GM19193 (cell line): ENCODE measurements around the gene FLNB.

Experiments used
- POLR2A ChIP-seq: IDR thresholded peaks from 4 replicates; pipeline ENCODE4 v1.6.1; 2011; ENCODE audit not compliant: insufficient read depth, insufficient read length; ENCODE audit errors: extremely low read depth

The FLNB gene

DNA sequence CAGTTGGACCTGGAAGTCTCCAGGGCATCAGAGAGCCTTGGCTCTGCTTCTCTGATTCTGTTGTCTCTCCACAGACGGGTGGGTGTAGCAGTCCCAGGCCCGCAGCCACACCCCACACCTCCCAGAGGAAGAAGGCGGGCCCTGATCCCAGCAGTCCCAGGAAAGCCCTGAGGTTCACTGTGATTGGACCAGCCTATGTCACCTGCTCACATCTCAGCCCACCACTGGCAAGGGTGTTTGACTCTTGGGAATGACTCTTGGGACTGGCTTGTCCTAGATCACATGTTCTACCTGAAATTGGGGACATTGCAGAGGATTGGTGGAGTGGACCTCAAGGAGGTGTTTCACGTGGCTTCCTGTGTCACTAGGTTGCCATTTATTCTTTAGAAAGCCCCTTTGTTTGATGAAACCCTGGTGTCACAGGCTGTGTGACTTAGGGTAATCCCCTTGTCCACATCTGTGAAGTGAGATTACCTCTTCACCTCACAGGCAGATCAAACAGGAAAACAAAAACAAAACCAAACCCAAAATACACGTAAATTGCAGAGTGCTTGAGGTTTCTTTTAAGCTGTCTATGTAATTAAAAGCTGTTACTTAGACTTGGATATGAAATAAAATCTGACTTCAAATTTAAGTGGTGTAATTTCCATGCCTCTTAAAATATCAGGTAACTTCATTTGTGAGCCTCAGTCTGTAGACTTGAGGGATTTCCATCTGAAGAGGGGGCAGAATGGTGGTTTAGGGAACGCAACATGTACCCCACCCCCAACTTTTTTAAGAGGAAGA lies 26.7 kb downstream of the FLNB start:
- TF ChIP-seq POLR2A = no peak

DNA sequence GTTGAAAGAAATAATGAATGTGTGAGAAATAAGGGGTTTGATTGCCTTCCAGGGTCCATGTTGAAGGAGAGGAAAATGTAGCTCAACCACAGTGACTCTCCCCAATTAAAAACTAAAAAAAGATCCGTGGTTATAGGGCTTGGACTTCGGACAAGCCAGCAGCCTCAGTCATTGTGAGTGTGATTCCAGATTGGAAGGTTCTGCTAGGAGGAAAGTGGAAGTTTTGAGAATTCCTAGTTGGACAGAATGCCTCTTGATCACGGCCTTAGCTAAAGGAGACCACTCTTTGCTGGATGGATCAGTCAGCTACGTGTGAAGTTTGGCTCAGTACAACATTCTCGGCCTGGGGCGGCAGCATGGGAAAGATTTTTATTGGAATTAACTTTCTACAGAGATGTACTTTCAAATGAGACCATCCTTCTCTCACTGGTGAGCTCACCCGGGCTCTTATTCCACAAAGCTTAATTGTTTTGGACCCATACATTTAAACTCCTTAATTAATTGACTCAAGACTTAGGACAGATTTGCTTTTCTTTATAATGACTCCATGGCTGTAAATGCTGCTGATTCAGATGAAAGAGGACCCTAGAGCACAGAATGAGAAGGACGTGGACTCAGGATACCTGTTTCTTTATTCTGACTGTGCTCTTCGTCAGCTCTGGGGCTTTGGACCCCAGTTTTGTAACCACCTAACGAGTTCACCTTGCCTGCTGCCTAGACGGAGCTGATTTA lies 27.5 kb downstream of the FLNB start:
- TF ChIP-seq POLR2A = no peak

DNA sequence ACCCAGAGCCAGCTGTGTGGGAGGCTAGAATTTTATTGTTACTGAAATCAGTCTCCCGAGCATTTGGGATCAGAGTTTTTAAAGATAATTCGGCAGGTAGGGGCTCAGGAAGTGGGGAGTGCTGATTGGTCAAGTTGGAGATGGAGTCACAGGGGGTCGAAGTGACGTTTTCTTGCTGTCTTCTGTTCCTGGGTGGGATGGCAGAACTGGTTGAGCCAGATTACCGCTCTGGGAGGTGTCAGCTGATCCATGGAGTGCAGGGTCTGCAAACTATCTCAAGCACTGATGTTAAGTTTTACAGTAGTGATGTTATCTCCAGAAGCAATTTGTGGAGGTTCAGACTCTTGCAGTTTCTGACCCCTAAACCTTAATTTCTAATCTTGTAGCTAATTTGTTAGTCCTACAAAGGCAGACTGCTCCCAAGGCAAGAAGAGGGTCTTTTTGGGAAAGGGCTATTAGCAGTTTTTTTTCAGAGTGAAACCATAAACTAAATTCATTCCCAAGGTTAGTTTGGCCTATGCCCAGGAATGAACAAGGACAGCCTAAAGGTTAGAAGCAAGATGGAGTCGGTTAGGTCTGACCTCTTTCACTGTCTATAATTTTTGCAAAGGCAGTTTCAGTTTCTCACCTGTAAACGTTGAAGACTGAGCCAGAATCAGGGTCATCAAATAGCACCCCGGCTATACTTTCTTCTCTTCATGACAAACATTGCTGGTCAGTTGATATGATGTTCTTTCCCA lies 28.2 kb downstream of the FLNB start:
- TF ChIP-seq POLR2A = no peak

DNA sequence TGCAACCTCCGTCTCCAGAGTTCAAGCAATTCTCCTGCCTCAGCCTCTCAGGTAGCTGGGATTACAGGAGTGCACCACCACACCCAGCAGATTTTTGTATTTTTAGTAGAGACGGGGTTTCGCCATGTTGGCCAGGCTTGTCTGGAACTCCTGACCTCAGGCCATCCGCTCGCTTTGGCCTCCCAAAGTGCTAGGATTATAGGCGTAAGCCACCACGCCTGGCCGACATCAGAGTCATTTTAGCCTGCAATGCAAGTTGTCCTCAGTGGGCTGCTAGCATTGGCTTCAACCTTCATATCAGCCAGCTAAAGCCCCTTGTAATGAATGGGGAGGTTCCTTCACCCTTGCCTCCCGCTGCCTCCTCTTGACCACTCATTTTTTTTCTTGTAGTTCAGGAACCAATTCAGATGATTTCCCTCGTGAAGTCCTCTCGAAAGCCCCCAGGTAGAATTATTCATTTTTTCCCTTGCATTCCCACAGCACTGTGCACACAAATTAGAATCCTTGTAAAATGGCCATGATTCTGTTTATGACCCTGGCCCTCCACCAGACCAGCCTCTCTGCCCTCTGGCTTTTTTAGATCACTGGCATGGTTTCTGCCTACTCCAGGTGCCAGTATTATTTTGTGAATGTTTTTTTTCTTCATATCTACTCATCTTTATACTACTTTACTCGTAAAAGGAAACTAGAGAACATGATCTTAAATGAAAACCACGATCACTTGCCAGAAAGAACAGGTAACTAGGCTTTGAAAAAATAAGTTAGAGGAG lies 29.1 kb downstream of the FLNB start:
- TF ChIP-seq POLR2A = no peak

DNA sequence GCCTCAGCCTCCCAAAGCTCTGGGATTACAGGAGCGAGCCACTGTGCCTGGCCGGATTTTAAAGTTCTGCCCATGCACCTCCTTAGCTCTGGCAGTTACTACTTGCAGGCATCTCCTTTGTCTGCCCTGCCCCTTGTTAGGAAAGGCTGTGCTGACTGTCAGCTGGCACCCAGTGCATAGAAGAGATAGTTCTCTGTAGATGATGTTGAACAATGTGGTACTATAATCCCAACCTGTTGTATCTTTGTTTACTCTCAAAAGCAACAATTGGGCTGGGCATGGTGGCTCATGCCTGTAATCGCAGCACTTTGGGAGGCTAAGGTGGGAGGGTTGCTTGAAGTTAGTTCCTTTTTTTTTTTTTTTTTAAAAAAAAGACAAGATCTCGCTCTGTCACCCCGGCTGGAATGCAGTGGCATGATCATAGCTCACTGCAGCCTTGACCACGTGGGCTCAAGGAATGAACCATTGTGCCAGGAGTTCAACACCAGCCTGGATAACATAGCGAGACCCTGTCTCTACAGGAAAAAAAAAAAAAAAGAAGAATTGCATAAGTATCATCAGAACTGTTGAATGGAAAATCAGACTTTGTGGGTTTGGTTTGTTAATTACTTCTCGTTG lies 30.6 kb downstream of the FLNB start:
- no peak for TF ChIP-seq POLR2A

DNA sequence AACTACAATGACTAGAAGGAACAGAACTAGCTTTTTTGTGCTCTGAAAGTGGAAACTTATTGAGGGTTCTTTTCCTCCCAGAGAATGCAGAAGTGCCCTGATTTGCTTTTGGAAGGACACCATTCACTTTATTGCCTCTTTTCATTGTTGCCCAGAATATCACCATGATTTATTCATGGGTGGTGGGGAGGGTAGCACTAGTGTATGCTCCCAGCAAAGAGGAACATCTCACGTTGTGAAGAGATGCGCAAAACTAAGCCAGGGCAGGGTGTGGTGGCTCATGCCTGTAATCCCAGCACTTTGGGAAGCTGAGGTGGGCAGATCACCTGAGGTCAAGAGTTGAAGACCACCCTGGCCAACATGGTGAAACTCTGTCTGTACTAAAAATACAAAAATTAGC lies 31.4 kb downstream of the FLNB start:
- no peak for TF ChIP-seq POLR2A

DNA sequence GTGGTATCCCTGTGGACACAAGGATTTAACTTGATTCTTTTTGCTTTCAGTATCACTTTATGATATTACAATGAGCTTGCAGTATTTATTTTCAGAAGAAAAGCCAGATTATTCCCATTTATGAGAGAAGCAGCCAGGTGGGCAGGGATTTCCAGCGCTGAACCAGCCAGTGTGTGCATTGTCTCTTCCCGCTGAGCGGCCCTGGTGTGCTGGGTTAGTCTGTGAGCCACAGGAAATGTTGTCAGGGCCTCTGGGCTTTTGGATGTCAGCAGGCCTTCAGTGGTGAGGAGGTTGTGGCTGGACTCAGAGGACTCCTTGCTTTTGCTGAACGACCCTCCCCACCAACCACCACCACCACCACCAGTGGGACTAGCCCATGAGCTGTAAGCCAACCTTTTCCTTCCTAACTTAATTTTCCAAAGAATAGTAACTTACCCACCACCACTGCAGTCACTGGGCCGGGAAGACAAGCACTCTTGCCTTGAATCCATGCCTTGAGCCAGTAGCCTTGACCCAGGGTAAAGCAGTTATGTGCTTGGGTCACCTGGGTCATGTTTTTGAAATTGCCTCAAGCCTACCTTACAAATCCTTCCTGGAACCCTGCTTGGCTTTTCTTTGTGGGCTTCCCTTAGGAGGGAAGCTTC lies 33.1 kb downstream of the FLNB start:
- TF ChIP-seq POLR2A = no peak

DNA sequence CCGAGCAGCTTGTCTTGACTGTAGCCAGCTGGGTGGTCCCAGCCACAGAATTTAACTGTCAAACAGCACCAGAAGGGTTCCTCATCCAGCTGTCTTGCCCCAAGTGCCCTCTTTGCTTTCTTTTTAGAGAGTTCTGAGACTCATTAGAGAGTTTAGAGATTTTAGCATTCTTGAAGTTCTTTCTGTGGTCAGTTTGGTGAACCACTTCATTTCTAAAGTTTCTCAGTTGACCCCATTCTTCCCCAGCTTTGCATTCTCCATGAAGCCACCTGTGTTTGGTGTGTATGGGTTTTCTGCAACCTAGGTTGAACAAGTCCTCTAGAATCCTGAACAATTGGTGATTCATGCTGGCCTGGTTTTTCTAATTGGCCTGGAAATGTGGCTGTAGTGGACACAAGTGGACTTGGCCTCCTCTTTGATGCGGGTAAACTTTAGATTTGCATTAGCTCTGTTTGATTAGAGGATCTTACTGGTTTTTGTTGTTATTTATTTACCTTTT lies 33.7 kb downstream of the FLNB start:
- no peak for TF ChIP-seq POLR2A

DNA sequence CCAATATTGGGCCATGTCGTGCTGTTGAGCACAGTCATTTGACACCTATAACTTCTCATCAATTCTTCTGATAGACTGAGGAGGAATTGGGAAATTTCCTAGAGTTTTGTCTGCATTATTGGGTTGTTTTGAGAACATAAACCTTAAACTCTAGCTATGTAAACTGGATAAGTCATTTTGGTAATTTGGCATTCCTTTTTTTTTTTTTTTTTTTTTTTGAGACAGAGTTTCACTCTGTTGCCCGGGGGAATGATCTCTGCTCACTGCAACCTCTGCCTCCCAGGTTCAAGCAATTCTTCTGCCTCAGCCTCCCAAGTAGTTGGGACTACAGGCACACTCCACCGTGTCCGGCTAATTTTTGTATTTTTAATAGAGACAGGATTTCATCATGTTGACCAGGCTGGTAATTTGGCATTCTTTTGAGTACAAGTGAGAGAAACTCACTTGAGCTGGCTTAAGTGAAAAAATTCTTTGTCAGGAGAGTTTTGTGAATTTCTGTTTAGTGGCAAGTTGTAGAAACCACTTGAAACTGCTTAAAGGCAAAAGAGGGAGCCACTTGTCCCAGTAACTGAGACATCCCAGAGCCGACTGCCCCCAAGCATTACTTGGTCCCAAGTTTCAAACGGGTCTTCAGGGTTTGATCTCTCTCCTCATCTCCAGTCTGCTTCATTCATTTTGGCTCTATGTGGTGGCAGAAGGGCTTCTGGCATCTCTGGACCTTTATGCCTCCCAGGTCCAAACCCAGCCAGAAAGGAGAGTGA lies 34.9 kb downstream of the FLNB start:
- no peak for TF ChIP-seq POLR2A

DNA sequence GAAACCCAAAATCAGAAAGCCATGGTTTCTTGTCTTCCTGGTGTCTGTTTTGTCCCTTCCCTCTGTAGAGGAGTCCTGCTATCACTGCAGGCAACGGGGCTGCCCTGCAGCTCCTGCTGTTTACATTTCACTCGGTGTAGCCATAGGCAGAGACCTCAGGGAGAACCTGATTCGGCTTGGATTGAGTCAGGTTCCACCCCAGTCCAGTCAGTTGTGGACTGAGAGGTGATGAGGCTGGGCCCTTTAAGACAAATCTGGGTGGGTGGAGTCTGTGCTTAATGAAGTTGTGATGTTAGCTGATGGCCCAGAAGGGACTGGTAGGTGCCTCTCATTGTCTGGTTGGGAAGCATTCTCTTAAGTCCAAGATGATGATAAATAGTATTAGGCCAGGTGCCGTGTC lies 35.7 kb downstream of the FLNB start:
- TF ChIP-seq POLR2A = no peak

DNA sequence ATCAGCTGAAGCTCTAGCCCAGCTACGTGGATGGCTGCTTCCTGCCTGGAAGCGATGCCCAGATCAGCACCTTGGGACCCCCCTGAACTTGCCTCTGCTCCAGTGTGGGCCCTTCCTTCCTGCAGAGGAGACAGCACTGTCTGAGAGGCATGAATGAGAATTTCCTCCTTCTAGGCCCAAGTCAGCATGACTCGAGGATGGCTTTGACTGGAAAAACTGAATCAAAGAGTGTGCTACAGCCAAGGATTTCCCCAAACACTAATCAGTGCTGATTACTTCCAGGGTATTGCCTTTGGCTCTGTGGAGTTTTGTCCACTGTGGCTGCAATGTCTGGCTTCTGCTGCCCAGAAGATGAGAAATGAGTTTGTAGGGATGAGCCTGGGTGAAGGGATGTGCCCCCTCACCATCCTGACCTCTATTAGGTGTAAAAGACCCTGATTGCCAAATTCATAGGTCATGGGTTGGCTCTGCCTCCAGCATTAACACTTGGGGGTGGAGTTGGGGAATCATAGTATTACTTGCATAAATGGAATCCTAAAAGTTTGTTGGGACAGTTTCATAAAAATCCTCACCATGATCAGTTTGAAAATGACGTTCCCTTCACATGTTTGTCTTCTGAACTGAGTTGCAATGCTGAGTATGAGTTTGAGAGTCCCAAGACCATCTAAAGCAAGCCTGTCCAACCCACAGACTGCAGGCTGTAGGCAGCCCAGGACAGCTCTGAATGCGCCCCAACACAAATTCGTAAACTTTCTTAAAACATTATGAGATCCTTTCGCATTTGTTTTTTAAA lies 36.7 kb downstream of the FLNB start:
- no peak for TF ChIP-seq POLR2A

DNA sequence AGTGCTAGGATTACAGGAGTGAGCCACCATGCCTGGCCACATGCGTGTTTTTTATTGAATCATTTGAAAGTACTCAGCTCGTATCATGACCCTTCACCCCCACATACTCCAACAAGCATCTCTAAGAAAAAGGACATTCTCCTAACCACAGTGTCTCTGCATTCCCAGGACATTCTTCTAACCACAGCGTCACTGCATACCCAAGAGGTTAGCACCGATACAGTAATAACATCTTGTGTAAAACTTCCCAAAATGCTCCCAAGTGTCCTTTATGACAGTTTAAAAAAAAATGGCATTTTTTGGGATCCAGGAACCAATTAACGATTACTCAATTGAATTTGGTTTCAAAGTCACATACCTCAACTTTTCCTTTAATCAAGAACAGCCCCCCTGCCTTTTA lies 39.6 kb downstream of the FLNB start:
- no peak for TF ChIP-seq POLR2A
